HG02763 (cell line): ENCODE measurements around the gene DCTN5.

Source experiments
- ATAC-seq: cut with Tn5 transposase; IDR thresholded peaks from one replicate; pipeline ENCODE4 v1.9.1; 2021; ENCODE audit warnings: mild to moderate bottlenecking, moderate library complexity; ENCODE audit not compliant: unreplicated experiment

Gene DCTN5

GRCh38 chr16:23651943-23652468 is 10.7 kb downstream of the DCTN5 start:
- no peak for ATAC-seq

DNA sequence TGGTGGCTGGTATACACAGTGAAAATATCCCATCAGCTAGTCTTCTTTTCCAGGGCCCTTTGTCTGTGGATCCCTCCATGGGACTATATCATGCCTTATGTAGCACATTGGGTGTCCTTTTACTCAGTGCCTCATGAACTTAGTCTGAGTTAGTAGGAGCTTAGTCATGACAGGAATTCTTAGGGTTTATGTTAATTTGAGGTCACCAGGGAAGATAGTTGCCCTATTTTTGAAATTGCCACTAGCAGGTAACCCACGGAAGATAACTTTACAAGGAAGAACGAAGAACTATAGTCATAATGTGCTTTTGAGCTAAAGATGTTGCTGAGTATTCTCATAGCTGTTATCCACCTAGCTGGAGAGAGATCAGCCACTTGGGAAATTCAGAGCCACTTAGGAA is 22.7 kb downstream of the DCTN5 start:
- ATAC-seq = no peak

DNA sequence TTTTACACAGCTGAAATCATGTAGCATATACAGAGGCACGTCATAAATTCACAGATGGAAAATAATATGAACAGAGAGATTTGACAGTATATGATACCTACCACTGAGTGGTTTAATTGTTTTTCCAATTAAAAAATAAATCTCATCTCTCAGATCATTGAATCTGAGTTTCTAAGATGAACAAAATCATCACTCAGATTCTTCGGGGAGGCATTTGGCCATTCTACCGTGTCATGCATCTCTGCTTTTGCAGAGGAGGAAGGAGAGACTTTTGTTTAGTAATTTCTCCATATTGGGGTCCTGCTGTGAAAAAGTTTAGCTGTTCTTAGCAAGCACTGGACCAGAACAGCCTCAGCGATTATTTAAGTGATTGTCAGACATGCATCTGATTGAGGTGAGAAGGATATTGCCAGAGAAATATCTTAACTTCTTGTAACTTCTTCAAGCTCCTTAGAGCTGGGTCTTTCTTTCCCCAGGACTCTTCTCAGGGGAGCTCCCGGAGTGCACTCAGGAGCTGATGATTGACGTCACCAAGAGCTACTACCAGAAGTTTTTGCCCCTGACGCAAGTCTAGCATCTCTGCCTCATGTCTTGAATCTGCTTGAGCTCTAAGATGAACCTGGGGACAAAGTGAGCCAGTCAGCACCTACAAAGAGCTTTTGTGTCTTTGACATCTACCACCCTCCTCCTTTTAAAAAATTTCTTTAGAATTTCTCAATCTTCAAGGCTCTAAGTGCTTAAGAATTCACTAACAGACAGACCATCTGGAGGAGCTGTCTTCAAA is 25.5 kb downstream of the DCTN5 start:
- ATAC-seq = no peak

DNA sequence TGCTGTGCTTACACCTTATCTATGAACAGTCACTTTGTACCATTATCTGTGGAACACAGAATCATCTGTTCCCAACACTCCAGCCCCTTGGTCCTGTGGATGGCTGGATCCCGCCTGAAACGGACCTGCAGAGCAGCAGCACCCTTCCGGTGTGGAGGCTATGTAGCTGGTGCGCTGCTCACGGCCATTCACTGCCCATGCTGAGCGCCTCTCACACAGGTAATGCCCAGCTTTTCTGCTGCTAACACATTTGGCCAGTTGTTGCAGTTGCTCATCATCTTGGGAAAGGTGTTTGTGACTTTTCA is 26.0 kb downstream of the DCTN5 start:
- no peak for ATAC-seq

DNA sequence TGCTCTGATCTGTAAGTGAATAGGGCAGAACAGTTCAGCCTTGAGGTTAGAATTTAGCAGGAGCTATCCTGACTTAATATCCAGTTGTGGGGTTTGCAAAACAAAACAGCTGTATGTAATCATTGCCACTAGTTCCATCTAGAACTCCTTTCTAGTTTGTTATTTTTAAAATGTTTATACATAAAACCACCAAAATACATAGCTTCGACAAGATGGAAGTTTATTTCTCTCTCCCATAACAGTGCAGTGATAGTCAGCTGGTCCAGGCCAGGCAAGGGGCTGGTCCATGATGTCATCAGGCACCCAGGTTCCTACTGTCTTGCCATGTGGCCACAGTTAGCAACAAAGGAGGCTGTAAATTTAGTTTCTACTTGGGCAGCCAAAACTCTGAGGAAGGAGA is 27.0 kb downstream of the DCTN5 start:
- ATAC-seq = no peak

DNA sequence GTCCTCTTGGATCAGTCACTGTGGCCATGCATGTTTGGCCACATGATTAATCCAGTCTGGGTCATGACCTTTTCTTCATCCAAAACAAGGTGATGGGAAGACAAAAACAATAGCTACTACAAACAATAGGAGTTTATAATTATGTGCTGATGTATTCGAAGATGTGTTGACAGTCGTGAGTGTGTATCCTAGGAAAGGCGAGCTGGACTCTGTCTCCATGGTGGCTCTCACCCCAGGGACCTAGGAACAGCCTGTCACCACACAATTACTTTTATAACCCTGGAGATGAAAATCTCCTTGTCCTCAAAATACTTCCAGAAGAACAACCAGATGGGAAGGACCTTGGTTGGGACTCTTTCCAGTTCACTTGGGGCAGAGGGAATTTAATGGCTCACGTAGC is 27.6 kb downstream of the DCTN5 start:
- ATAC-seq = no peak

DNA sequence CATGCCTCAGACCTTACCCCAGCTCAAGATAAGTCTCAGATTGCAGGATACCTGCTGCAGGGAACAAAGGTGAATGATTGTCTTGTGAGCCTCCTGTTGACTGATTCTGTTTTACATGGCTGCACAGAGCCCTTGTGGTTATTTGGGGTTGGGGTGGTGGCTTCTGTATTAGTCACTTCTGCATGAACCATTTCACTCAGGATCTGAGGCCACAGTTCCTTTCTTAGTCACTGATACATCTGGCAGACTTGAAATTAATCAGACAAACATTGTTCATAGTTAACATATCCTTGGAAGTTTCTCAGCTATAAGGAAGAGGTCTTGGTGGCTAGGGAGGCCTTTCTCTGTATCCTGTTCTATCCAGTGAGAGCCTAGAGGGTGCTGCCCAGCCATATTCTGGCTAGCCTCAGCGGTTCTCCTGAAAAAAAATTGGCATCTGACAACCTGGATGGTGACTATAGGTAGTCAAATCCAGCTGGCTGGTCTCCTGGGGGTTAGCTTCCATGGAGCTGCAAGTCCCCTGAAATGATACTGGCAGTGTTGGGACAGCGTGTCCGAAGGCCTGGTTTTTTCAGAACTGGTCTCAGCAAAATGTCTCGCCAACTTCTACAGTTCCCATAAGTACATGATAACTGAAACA is 29.0 kb downstream of the DCTN5 start:
- ATAC-seq = peak; percentile 78

DNA sequence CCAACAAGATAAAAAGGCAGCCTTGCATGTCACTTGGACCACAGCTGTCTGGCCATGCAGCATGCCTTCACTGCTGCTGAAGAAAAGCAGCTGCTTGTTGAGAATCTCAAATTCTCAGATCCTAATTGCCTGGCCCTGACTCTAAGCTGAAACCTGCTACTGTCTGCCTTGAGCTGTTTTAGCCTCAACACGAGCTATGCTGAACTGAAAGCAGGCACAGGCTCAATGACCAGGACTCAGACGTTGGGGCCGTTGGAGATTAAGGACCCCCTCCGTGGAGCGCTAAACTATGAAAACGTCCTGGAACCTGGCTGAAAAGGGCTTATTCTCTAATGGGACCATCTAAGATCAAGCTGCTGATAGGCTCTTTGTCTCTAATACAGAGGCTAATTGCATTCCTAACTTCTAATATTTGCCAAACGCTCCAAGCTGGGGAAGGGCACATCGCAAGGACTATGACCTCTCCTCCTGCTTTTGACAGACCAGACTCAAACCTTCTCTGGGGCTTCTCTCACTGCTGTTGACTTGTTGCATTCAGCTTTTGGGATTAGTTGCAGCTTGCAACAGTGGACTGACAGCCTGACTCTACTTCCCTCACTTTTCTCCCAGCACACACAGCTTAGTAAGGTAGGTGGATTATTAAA is 32.8 kb downstream of the DCTN5 start:
- no peak for ATAC-seq

DNA sequence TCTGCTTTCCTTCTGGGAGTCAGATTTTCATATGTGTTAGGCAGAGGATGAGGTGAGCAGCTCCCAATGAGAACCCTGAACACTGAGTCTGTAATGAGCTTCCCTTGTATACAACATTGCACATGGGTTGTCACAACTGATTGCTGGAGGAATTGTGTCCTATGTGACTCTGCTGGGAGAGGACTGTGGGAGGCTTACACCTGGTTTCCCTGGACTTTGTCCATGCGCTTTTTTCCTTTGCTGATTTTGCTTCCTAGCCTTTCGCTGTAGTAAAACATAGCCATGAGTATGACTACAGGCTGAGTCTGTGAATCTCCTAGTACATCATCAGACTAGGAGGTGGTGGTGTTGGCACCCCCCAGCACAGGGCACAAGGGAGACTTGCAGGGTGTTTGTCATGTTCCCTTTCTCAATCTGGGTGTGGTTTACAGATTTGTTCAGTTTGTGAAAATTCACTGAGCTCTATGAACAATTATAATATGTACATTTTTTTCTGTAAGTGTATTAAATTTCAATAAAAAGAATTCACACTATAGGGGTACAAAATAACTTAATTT is 35.7 kb downstream of the DCTN5 start:
- no peak for ATAC-seq

DNA sequence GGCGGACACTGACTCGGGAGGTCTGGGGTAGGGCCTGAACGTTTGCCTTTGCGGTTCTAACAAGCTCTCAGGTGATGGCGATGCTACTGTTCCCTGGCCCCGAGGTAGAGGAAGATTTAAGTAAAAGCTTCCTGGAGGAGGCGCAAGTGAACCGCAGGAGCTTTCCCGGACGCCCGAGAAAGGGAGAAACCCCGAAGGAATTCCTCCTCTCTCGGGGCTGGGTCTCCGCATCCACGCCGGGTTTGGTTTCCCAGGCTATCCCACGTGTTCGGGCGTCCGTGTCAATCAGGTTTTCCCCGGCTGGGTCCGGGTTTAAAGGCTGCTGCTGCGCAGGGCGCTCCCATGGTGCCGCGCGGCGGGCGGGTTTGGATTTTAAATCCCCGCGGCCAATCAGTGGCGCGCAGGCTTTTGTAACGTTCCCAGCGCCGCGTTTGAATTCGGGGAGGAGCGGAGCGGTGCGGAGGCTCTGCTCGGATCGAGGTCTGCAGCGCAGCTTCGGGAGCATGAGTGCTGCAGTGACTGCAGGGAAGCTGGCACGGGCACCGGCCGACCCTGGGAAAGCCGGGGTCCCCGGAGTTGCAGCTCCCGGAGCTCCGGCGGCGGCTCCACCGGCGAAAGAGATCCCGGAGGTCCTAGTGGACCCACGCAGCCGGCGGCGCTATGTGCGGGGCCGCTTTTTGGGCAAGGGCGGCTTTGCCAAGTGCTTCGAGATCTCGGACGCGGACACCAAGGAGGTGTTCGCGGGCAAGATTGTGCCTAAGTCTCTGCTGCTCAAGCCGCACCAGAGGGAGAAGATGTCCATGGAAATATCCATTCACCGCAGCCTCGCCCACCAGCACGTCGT is 37.4 kb downstream of the DCTN5 start, which contains the start of gene PLK1:
PLK1 (plus strand) TSS at position 460 of the 844 bp plus-strand sequence; CDS start at position 504, 44 bp downstream.
- ATAC-seq = peak; percentile 80

- ATAC-seq = no peak
Observed at GRCh38 chr16:23679274-23679985, 38.2 kb downstream of the DCTN5 start.

- no peak for ATAC-seq
Observed at GRCh38 chr16:23679986-23680336, 38.7 kb downstream of the DCTN5 start.

DNA sequence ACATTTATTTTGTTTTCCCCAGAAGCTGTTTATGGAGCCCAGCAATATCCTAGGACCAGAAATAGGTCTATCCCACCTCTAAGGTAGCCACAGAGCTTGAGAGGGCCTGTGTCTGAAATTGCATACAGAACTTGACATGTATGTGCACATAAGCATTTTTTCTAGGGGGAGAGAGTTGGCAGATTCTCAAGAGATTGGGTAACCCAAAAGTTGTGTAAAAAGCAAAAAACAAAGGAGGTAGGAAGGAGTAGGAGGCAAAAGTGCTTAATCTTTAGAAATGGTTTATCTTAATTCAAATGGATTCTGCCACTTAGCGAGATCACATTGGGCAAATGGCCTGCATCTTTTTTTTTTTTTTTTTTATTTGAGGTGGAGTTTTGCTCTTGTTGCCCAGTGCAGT is 40.9 kb downstream of the DCTN5 start:
- ATAC-seq = no peak

GRCh38 chr16:23683487-23683886 is 42.2 kb downstream of the DCTN5 start:
- ATAC-seq = no peak

DNA sequence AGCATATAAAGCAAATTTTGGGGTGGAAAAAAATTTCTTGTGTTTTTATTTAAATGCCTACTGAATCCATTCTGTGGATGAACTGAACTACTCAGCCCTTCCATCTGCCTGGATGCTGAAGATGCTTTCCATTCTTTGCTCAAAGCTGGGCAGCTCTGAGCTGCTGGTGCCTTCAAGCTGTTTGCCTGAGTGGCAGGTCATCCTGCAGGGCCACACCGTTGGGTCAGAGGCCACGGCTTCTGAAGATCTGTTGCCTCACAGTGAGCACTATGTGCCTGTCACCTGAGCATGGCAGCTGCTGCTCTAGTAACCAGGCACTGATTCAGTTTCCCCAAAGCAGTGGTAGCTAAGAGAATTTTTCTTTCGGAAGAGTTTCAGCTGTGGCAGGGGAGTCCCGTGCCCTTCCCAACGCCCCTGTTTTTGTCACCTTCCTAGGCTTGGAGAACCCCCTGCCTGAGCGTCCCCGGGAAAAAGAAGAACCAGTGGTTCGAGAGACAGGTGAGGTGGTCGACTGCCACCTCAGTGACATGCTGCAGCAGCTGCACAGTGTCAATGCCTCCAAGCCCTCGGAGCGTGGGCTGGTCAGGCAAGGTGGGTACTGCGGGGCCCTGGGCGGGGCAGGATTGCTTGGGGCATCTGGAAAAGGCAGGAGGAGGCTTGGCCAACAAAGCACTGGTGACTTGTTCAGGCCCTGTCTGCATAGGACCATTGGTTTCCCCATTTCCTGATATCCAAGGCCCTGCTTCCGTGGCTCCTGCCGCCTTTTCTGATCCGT is 46.0 kb downstream of the DCTN5 start:
- ATAC-seq = no peak

DNA sequence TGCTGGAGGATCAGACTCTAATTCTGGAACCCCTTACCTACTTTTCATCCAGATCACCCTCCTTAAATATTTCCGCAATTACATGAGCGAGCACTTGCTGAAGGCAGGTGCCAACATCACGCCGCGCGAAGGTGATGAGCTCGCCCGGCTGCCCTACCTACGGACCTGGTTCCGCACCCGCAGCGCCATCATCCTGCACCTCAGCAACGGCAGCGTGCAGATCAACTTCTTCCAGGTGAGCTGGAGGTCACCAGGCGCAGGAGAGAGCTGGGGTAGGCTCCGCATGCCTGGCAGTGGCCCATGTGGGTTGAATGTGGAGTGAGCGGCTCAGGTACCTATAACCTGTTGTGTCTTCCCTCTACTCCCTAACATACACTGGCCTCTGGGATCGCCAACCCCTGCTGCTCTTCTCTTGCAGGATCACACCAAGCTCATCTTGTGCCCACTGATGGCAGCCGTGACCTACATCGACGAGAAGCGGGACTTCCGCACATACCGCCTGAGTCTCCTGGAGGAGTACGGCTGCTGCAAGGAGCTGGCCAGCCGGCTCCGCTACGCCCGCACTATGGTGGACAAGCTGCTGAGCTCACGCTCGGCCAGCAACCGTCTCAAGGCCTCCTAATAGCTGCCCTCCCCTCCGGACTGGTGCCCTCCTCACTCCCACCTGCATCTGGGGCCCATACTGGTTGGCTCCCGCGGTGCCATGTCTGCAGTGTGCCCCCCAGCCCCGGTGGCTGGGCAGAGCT is 48.3 kb downstream of the DCTN5 start:
- no peak for ATAC-seq

GRCh38 chr16:23690771-23691482 is 49.7 kb downstream of the DCTN5 start:
- ATAC-seq = no peak
